Keratinocyte (primary cell): ENCODE data around the gene AMBRA1. TPM values are rescaled to one million over a fixed set of nuclear protein-coding genes. Genes with fewer than 3 reads are reported as not detected.

Experiments
- DNase-seq: peaks from one replicate; pipeline ENCODE4 v3.0.0-alpha.2; 2011; ENCODE audit warnings: low read depth, missing footprints, low spot score
- FAIRE-seq: peaks from 2 replicates; lab custom pipeline; 2011; peaks lifted over from hg19 to GRCh38; lab: Jason Lieb, UNC
- H2AFZ ChIP-seq: 2 replicates; pipeline ENCODE4 v1.6.0; 2012; ENCODE audit warnings: low read length, control low read depth, inconsistent platforms; ENCODE audit not compliant: control insufficient read depth
- H3K27ac ChIP-seq: 2 replicates; pipeline ENCODE4 v1.5.1; 2011; ENCODE audit warnings: low read length; ENCODE audit not compliant: control insufficient read depth, insufficient read depth
- H3K27me3 ChIP-seq: 3 replicates; pipeline ENCODE4 v1.6.0; 2011; ENCODE audit warnings: low read length; ENCODE audit not compliant: control insufficient read depth, insufficient read depth; ENCODE audit errors: extremely low read depth
- H3K36me3 ChIP-seq, 2 experiments: 2 replicates in 1 of 2; 3 replicates in 1 of 2; pipeline ENCODE4 v1.5.1; 2011; ENCODE audit warnings: low read length in 2 of 2, mild to moderate bottlenecking in 1 of 2; ENCODE audit not compliant: control insufficient read depth in 2 of 2, insufficient read depth in 2 of 2; ENCODE audit errors: extremely low read depth in 1 of 2
- H3K4me1 ChIP-seq: 3 replicates; pipeline ENCODE4 v1.5.1; 2011; ENCODE audit warnings: low read length; ENCODE audit not compliant: control insufficient read depth, insufficient read depth; ENCODE audit errors: extremely low read depth
- H3K4me2 ChIP-seq: 3 replicates; pipeline ENCODE4 v1.6.0; 2011; ENCODE audit warnings: low read depth, low read length; ENCODE audit not compliant: control insufficient read depth, insufficient read depth; ENCODE audit errors: extremely low read depth
- H3K4me3 ChIP-seq, 3 experiments: fragments of 200-600 bp in 1 of 3; sonication (generic) in 1 of 3; 2 replicates in 2 of 3; 3 replicates in 1 of 3; pipeline ENCODE4 v1.5.1; 2011 to 2016; ENCODE audit warnings: low read length in 3 of 3, mild to moderate bottlenecking in 3 of 3, control low read depth in 2 of 3, inconsistent platforms in 1 of 3, low read depth in 1 of 3, mixed read lengths in 1 of 3, mixed run types in 1 of 3, moderate library complexity in 1 of 3; ENCODE audit not compliant: control insufficient read depth in 2 of 3, insufficient read depth in 2 of 3; ENCODE audit errors: extremely low read depth in 1 of 3
- H3K79me2 ChIP-seq: 2 replicates; pipeline ENCODE4 v1.6.0; 2012; ENCODE audit warnings: low read length; ENCODE audit not compliant: control insufficient read depth, insufficient read depth
- H3K9ac ChIP-seq: 3 replicates; pipeline ENCODE4 v1.6.0; 2011; ENCODE audit warnings: low read length; ENCODE audit not compliant: control insufficient read depth, insufficient read depth; ENCODE audit errors: extremely low read depth
- H3K9me1 ChIP-seq: 3 replicates; pipeline ENCODE4 v1.6.0; 2011; ENCODE audit warnings: low read length; ENCODE audit not compliant: control insufficient read depth, insufficient read depth; ENCODE audit errors: extremely low read depth
- H3K9me3 ChIP-seq: 2 replicates; pipeline ENCODE4 v1.5.1; 2012; ENCODE audit warnings: low read depth, low read length; ENCODE audit not compliant: control insufficient read depth
- H4K20me1 ChIP-seq: 3 replicates; pipeline ENCODE4 v1.6.0; 2011; ENCODE audit warnings: low read length; ENCODE audit not compliant: control insufficient read depth, insufficient read depth; ENCODE audit errors: extremely low read depth
- CTCF ChIP-seq, 3 experiments: IDR thresholded peaks in 1 of 3; conservative IDR thresholded peaks in 1 of 3; optimal IDR thresholded peaks in 1 of 3; 2 replicates in 2 of 3; 3 replicates in 1 of 3; pipeline versions ENCODE3 to v1.5.1; 2011; ENCODE audit warnings: low read length in 3 of 3, mild to moderate bottlenecking in 3 of 3, moderate library complexity in 2 of 3, control low read depth in 1 of 3, inconsistent platforms in 1 of 3; ENCODE audit not compliant: insufficient read depth in 2 of 3; ENCODE audit errors: extremely low read depth in 1 of 3
- EZH2 ChIP-seq: IDR thresholded peaks from one replicate; pipeline ENCODE4 v1.6.1; 2012; ENCODE audit warnings: inconsistent platforms, mild to moderate bottlenecking, low read length, moderate library complexity
- dilution Hi-C: fragments of 300-500 bp; cut with MboI; formaldehyde crosslinking; loops from one replicate; pipeline ENCODE4 v1.7.0; 2020; ENCODE audit warnings: low sequenced_read_pairs; ENCODE audit not compliant: extremely low pct_ligation_motif_present
- polyA plus RNA-seq, 5 experiments: library from polyadenylated mRNA; depleted of rRNA in 3 of 5; stranded (reverse) in 3 of 5; stranded (forward) in 1 of 5; unstranded in 1 of 5; fragments of >200 nt; gene quantifications; 1 replicate in 1 of 5; 2 replicates in 3 of 5; 3 replicates in 1 of 5; pipeline versions ENCODE4 v1.2.1 to v1.2.3, GENCODE V29; 2011 to 2012; ENCODE audit warnings: missing spikeins in 2 of 5, low read depth in 1 of 5, low replicate concordance in 1 of 5

Gene AMBRA1
- polyA plus RNA-seq, 1 donor (not counting 4 experiments of a cell fraction or from before 2014, with no cell fraction given) = 10.5 TPM

GRCh38 chr11:46452918-46453517 is 140.8 kb downstream of the AMBRA1 start:
- H3K79me2 ChIP-seq = peaks cover 3% of the 10 kb centered on the region
- FAIRE-seq = no peak
- H3K4me1 ChIP-seq = no peaks in the 10 kb centered on the region
- TF ChIP-seq EZH2 (no peak), CTCF (optimal IDR thresholded peaks at IDR 0.05 in 1 of 3, IDR thresholded peaks at IDR 0.05 in 1 of 3, conservative IDR thresholded peaks at IDR 0.05 in 1 of 3; ENCODE audit: extremely low read depth in 1 of 3, insufficient read depth in 2 of 3, low read length in 3 of 3) (no peak)
- H3K4me3 ChIP-seq = no peak overlapping the region
- dilution Hi-C loops = no loop called here
- no peak overlapping the region for H3K4me2 ChIP-seq
- H3K9ac ChIP-seq = no peak overlapping the region
- H3K27me3 ChIP-seq = no peaks in the 10 kb centered on the region
- no peaks in the 10 kb centered on the region for H3K9me3 ChIP-seq
- no peak overlapping the region for H2AFZ ChIP-seq
- H3K27ac ChIP-seq = no peak overlapping the region
- H3K9me1 ChIP-seq = peaks cover 4% of the 10 kb centered on the region
- DNase-seq = no peak
- peaks cover 2 to 4% of the 10 kb centered on the region in 2 experiments for H3K36me3 ChIP-seq
- H4K20me1 ChIP-seq = no peaks in the 10 kb centered on the region

- H3K4me2 ChIP-seq = no peak overlapping the region
- TF ChIP-seq CTCF (optimal IDR thresholded peaks at IDR 0.05 in 1 of 3, IDR thresholded peaks at IDR 0.05 in 1 of 3, conservative IDR thresholded peaks at IDR 0.05 in 1 of 3; ENCODE audit: extremely low read depth in 1 of 3, insufficient read depth in 2 of 3, low read length in 3 of 3) (no peak), EZH2 (no peak)
- no peak for FAIRE-seq
- H3K9me3 ChIP-seq = no peaks in the 10 kb centered on the region
- H2AFZ ChIP-seq = no peak overlapping the region
- no peak overlapping the region for H3K4me3 ChIP-seq
- dilution Hi-C loops = no loop called here
- H3K4me1 ChIP-seq = no peaks in the 10 kb centered on the region
- H3K27ac ChIP-seq = no peak overlapping the region
- no peaks in the 10 kb centered on the region for H3K9me1 ChIP-seq
- H3K9ac ChIP-seq = no peak overlapping the region
- H3K79me2 ChIP-seq = no peaks in the 10 kb centered on the region
- peaks cover 0 to 2% of the 10 kb centered on the region in 2 experiments for H3K36me3 ChIP-seq
- no peaks in the 10 kb centered on the region for H4K20me1 ChIP-seq
- DNase-seq = no peak
- no peaks in the 10 kb centered on the region for H3K27me3 ChIP-seq
Observed at GRCh38 chr11:46451759-46452158, 142.1 kb downstream of the AMBRA1 start.
